ENCODE data around the gene SP5.

SP5 gene

GRCh38 chr2:170721678-170722077 is 6.5 kb downstream of the SP5 start:
- Histone ChIP-seq H3K27ac (ENCODE audit: low read length, poor library complexity, severe bottlenecking) (no peak overlapping the region), H3K79me1 (replicated peaks; ENCODE audit: low read length, poor library complexity, severe bottlenecking) (no peaks in the 10 kb centered on the region), H2BK120ac (ENCODE audit: low read depth, low read length) (no peak overlapping the region), H3K9me3 (ENCODE audit: control insufficient read depth, low read length) (no peaks in the 10 kb centered on the region), H2BK5ac (ENCODE audit: low read depth, low read length, poor library complexity, severe bottlenecking) (no peak overlapping the region), H3K36me3 (ENCODE audit: control insufficient read depth in 1 of 2, insufficient read depth in 2 of 2, low read depth in 1 of 2, low read length in 2 of 2) (no peaks in the 10 kb centered on the region), H3K27me3 (ENCODE audit: control insufficient read depth in 1 of 2, insufficient read depth in 1 of 2, low read length in 2 of 2) (peaks cover 21 to 28% of the 10 kb centered on the region in 2 experiments), H2AK5ac (ENCODE audit: low read length, severe bottlenecking) (no peak overlapping the region), H3K4me2 (ENCODE audit: low read length, poor library complexity, severe bottlenecking) (no peak overlapping the region), H4K8ac (ENCODE audit: low read length) (no peak overlapping the region), H3K23ac (ENCODE audit: low read length in 2 of 2) (no peak overlapping the region), H3K4me3 (ENCODE audit: insufficient read depth in 1 of 2, low read depth in 1 of 2, low read length in 2 of 2) (no peak overlapping the region), H3K4me1 (ENCODE audit: control insufficient read depth, insufficient read depth, low read depth, low read length) (peaks cover 7% of the 10 kb centered on the region), H2AFZ (ENCODE audit: low read depth, low read length) (no peak overlapping the region), H3K9ac (ENCODE audit: low read length) (no peak overlapping the region), H3K18ac (ENCODE audit: low read depth in 1 of 2, low read length in 2 of 2) (no peak overlapping the region), H3K14ac (ENCODE audit: low read length in 2 of 2) (no peak overlapping the region), H3K4ac (ENCODE audit: low read depth in 1 of 2, low read length in 2 of 2) (no peak overlapping the region), H4K91ac (ENCODE audit: low read length) (no peak overlapping the region), H2BK15ac (ENCODE audit: low read depth, poor library complexity, severe bottlenecking) (no peak overlapping the region), H2BK12ac (ENCODE audit: low read length in 2 of 2) (no peak overlapping the region)
- WGBS, result 100% methylated on average over 1 of the region's 3 CpGs
- DNase-seq, result no peak

- no peaks in the 10 kb centered on the region for H3K79me1 ChIP-seq (replicated peaks; ENCODE audit: low read length, poor library complexity, severe bottlenecking)
- H4K91ac ChIP-seq (ENCODE audit: low read length), result no peak overlapping the region
- H2BK5ac ChIP-seq (ENCODE audit: low read depth, low read length, poor library complexity, severe bottlenecking), result no peak overlapping the region
- H3K4ac ChIP-seq (ENCODE audit: low read depth in 1 of 2, low read length in 2 of 2), result no peak overlapping the region
- H3K27ac ChIP-seq (ENCODE audit: low read length, poor library complexity, severe bottlenecking), result no peak overlapping the region
- H3K23ac ChIP-seq (ENCODE audit: low read length in 2 of 2), result no peak overlapping the region
- no peak overlapping the region for H3K14ac ChIP-seq (ENCODE audit: low read length in 2 of 2)
- H2AK5ac ChIP-seq (ENCODE audit: low read length, severe bottlenecking), result no peak overlapping the region
- no peak overlapping the region for H3K4me3 ChIP-seq (ENCODE audit: insufficient read depth in 1 of 2, low read depth in 1 of 2, low read length in 2 of 2)
- H3K36me3 ChIP-seq (ENCODE audit: control insufficient read depth in 1 of 2, insufficient read depth in 2 of 2, low read depth in 1 of 2, low read length in 2 of 2), result no peaks in the 10 kb centered on the region
- H2BK15ac ChIP-seq (ENCODE audit: low read depth, poor library complexity, severe bottlenecking), result no peak overlapping the region
- H3K27me3 ChIP-seq (ENCODE audit: control insufficient read depth in 1 of 2, insufficient read depth in 1 of 2, low read length in 2 of 2), result peaks cover 16 to 22% of the 10 kb centered on the region in 2 experiments
- H3K4me2 ChIP-seq (ENCODE audit: low read length, poor library complexity, severe bottlenecking), result no peak overlapping the region
- DNase-seq, result no peak
- H3K4me1 ChIP-seq (ENCODE audit: control insufficient read depth, insufficient read depth, low read depth, low read length), result peaks cover under 1% of the 10 kb centered on the region
- H2BK12ac ChIP-seq (ENCODE audit: low read length in 2 of 2), result no peak overlapping the region
- H2BK120ac ChIP-seq (ENCODE audit: low read depth, low read length), result no peak overlapping the region
- no peak overlapping the region for H4K8ac ChIP-seq (ENCODE audit: low read length)
- no peak overlapping the region for H3K18ac ChIP-seq (ENCODE audit: low read depth in 1 of 2, low read length in 2 of 2)
- H2AFZ ChIP-seq (ENCODE audit: low read depth, low read length), result no peak overlapping the region
- no peak overlapping the region for H3K9ac ChIP-seq (ENCODE audit: low read length)
- H3K9me3 ChIP-seq (ENCODE audit: control insufficient read depth, low read length), result no peaks in the 10 kb centered on the region
Measured at GRCh38 chr2:170722301-170722700, 7.2 kb downstream of the SP5 start.

DNA sequence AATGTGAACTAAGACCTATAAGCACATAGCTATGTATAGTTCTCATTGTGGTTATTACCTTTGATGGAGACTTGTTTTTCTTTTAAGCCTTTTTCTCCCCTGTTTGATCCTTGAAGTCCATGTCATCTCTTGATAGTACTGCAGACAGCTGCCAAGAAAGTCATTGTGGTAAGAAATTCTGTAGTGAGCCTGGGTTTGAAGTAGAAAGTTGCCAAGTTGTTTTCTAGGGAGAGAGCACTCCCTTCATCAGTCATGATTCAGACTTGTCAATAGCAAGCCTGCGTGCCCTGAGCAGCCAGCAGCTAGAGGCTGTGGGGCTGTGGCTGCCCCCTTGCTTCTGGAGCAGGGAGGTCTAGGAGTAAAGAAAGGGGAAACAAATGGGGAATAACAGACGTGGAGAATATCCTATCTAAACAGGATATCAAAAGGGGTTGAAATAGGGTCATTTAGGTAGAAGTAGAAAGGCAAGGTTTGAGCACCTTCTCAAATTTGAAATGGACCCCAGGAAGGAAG is 8.4 kb downstream of the SP5 start:
- WGBS, result 60% methylated on average over 2 of the region's 2 CpGs
- Histone ChIP-seq H3K4me2 (ENCODE audit: low read length, poor library complexity, severe bottlenecking) (no peak overlapping the region), H3K36me3 (ENCODE audit: control insufficient read depth in 1 of 2, insufficient read depth in 2 of 2, low read depth in 1 of 2, low read length in 2 of 2) (no peaks in the 10 kb centered on the region), H3K14ac (ENCODE audit: low read length in 2 of 2) (no peak overlapping the region), H2BK120ac (ENCODE audit: low read depth, low read length) (no peak overlapping the region), H3K9me3 (ENCODE audit: control insufficient read depth, low read length) (no peaks in the 10 kb centered on the region), H3K23ac (ENCODE audit: low read length in 2 of 2) (no peak overlapping the region), H3K4me3 (ENCODE audit: insufficient read depth in 1 of 2, low read depth in 1 of 2, low read length in 2 of 2) (no peak overlapping the region), H3K18ac (ENCODE audit: low read depth in 1 of 2, low read length in 2 of 2) (no peak overlapping the region), H4K8ac (ENCODE audit: low read length) (no peak overlapping the region), H4K91ac (ENCODE audit: low read length) (no peak overlapping the region), H3K27ac (ENCODE audit: low read length, poor library complexity, severe bottlenecking) (no peak overlapping the region), H2AK5ac (ENCODE audit: low read length, severe bottlenecking) (no peak overlapping the region), H3K27me3 (ENCODE audit: control insufficient read depth in 1 of 2, insufficient read depth in 1 of 2, low read length in 2 of 2) (peaks cover 11 to 12% of the 10 kb centered on the region in 2 experiments), H3K4ac (ENCODE audit: low read depth in 1 of 2, low read length in 2 of 2) (no peak overlapping the region), H2AFZ (ENCODE audit: low read depth, low read length) (no peak overlapping the region), H2BK5ac (ENCODE audit: low read depth, low read length, poor library complexity, severe bottlenecking) (no peak overlapping the region), H3K4me1 (ENCODE audit: control insufficient read depth, insufficient read depth, low read depth, low read length) (no peaks in the 10 kb centered on the region), H3K9ac (ENCODE audit: low read length) (no peak overlapping the region), H2BK15ac (ENCODE audit: low read depth, poor library complexity, severe bottlenecking) (no peak overlapping the region), H3K79me1 (replicated peaks; ENCODE audit: low read length, poor library complexity, severe bottlenecking) (no peaks in the 10 kb centered on the region), H2BK12ac (ENCODE audit: low read length in 2 of 2) (no peak overlapping the region)
- DNase-seq, result no peak

DNA sequence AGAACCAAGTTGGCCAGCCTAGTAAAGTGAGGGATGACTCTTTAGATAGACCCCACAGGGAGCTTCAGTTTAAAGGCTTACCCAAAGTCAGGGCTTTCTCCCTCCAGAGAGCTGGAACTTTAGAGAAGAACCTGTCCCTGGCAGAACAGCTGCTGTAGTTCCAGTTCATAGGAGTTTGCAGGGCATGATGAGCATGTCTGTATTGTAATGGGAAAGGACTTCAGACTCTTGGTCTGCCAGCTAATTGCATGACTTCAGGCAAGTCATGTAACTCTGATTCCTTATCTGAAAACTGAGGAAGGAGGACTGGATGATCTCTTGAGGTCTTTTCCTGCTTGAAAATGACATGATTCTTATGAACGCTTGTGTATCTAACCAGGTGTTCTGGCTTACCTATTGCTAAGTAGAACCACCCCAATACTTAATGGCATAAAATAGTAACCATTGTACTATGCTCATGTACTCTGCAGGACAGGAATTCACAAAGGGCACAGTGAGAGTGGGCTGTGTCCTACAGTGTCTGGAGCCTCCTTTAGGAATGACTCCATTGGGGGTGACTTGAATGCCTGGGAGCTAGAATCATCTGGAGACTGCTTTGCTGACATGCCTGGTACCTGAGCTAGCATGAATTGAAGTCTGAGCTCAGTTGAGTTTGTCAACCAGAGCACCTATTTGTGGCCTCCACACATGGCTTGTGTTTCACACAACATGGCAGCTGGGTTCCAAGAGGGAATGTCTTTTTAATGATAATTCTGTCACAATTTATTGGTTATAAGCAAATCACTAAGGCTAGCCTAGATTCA is 18.9 kb downstream of the SP5 start:
- Histone ChIP-seq H3K27me3 (ENCODE audit: control insufficient read depth in 1 of 2, insufficient read depth in 1 of 2, low read length in 2 of 2) (peaks cover 0 to 9% of the 10 kb centered on the region in 2 experiments), H3K4me3 (ENCODE audit: insufficient read depth in 1 of 2, low read depth in 1 of 2, low read length in 2 of 2) (no peak overlapping the region), H3K79me1 (replicated peaks; ENCODE audit: low read length, poor library complexity, severe bottlenecking) (no peaks in the 10 kb centered on the region), H3K18ac (ENCODE audit: low read depth in 1 of 2, low read length in 2 of 2) (no peak overlapping the region), H3K36me3 (ENCODE audit: control insufficient read depth in 1 of 2, insufficient read depth in 2 of 2, low read depth in 1 of 2, low read length in 2 of 2) (no peaks in the 10 kb centered on the region), H2BK5ac (ENCODE audit: low read depth, low read length, poor library complexity, severe bottlenecking) (no peak overlapping the region), H3K9me3 (ENCODE audit: control insufficient read depth, low read length) (no peaks in the 10 kb centered on the region), H3K4me1 (ENCODE audit: control insufficient read depth, insufficient read depth, low read depth, low read length) (peaks cover 2% of the 10 kb centered on the region), H2BK12ac (ENCODE audit: low read length in 2 of 2) (no peak overlapping the region), H3K4ac (ENCODE audit: low read depth in 1 of 2, low read length in 2 of 2) (no peak overlapping the region), H2BK15ac (ENCODE audit: low read depth, poor library complexity, severe bottlenecking) (no peak overlapping the region), H3K4me2 (ENCODE audit: low read length, poor library complexity, severe bottlenecking) (no peak overlapping the region), H3K9ac (ENCODE audit: low read length) (no peak overlapping the region), H2AFZ (ENCODE audit: low read depth, low read length) (no peak overlapping the region), H4K91ac (ENCODE audit: low read length) (no peak overlapping the region), H2BK120ac (ENCODE audit: low read depth, low read length) (no peak overlapping the region), H2AK5ac (ENCODE audit: low read length, severe bottlenecking) (no peak overlapping the region), H3K27ac (ENCODE audit: low read length, poor library complexity, severe bottlenecking) (no peak overlapping the region), H3K23ac (ENCODE audit: low read length in 2 of 2) (no peak overlapping the region), H4K8ac (ENCODE audit: low read length) (no peak overlapping the region), H3K14ac (ENCODE audit: low read length in 2 of 2) (no peak overlapping the region)
- WGBS, result 0% methylated on average over 1 of the region's 1 CpG
- DNase-seq, result no peak

Data from mesenchymal stem cell (in vitro differentiated cells and primary cell).